H9 (cell line): Measurements from ENCODE around the gene PITRM1. TPM values are rescaled to one million over a fixed set of nuclear protein-coding genes. Genes with fewer than 3 reads are reported as not detected.

Experiments
- DNase-seq: peaks from one replicate; pipeline ENCODE4 v3.0.0-alpha.2; 2017
- H2AFZ ChIP-seq: one replicate; pipeline ENCODE4 v1.6.1; 2013; ENCODE audit warnings: mild to moderate bottlenecking, low read length, control low read depth, moderate library complexity
- H2AK5ac ChIP-seq: 2 replicates; pipeline ENCODE4 v1.6.1; 2013; ENCODE audit warnings: low read length, control low read depth, mixed read lengths; ENCODE audit not compliant: insufficient read length
- H2BK120ac ChIP-seq: one replicate; pipeline ENCODE4 v1.6.1; 2013; ENCODE audit warnings: low read depth, mild to moderate bottlenecking, low read length, control low read depth, inconsistent platforms; ENCODE audit not compliant: poor library complexity, severe bottlenecking
- H2BK12ac ChIP-seq: 2 replicates; pipeline ENCODE4 v1.6.1; 2013; ENCODE audit warnings: low read length, control low read depth, mixed read lengths, low read depth; ENCODE audit not compliant: insufficient read length
- H2BK15ac ChIP-seq: 2 replicates; pipeline ENCODE4 v1.6.1; 2013; ENCODE audit warnings: low read depth, low read length, control low read depth
- H2BK20ac ChIP-seq: one replicate; pipeline ENCODE4 v1.6.1; 2013; ENCODE audit warnings: low read depth, mild to moderate bottlenecking, low read length, control low read depth, inconsistent platforms; ENCODE audit not compliant: poor library complexity, severe bottlenecking
- H2BK5ac ChIP-seq: 2 replicates; pipeline ENCODE4 v1.6.1; 2013; ENCODE audit warnings: low read length, control low read depth, mixed read lengths; ENCODE audit not compliant: insufficient read length
- H3K14ac ChIP-seq: 2 replicates; pipeline ENCODE4 v1.6.1; 2013; ENCODE audit warnings: low read length, control low read depth; ENCODE audit not compliant: insufficient read depth
- H3K18ac ChIP-seq: 2 replicates; pipeline ENCODE4 v1.6.1; 2013; ENCODE audit warnings: low read depth, mild to moderate bottlenecking, mixed read lengths, low read length, control low read depth; ENCODE audit not compliant: insufficient read length
- H3K23ac ChIP-seq: 2 replicates; pipeline ENCODE4 v1.6.1; 2013; ENCODE audit warnings: low read length, control low read depth, mixed read lengths, low read depth; ENCODE audit not compliant: insufficient read length
- H3K23me2 ChIP-seq: 2 replicates; pipeline ENCODE4 v1.6.1; 2013; ENCODE audit warnings: low read depth, mild to moderate bottlenecking, mixed read lengths, low read length, control low read depth; ENCODE audit not compliant: insufficient read length, poor library complexity, severe bottlenecking
- H3K27ac ChIP-seq: 2 replicates; pipeline ENCODE4 v1.5.1; 2013; ENCODE audit warnings: low read length, control low read depth, mixed read lengths, low read depth; ENCODE audit not compliant: insufficient read length
- H3K27me3 ChIP-seq: 2 replicates; pipeline ENCODE4 v1.6.1; 2013; ENCODE audit warnings: low read length, control low read depth, inconsistent platforms; ENCODE audit not compliant: insufficient read depth
- H3K4ac ChIP-seq: 2 replicates; pipeline ENCODE4 v1.6.1; 2013; ENCODE audit warnings: low read depth, mild to moderate bottlenecking, control low read depth, inconsistent platforms, low read length, moderate library complexity
- H3K4me1 ChIP-seq: 2 replicates; pipeline ENCODE4 v1.6.1; 2013; ENCODE audit warnings: low read length, control low read depth, inconsistent platforms; ENCODE audit not compliant: insufficient read depth
- H3K4me2 ChIP-seq: 2 replicates; pipeline ENCODE4 v1.6.1; 2013; ENCODE audit warnings: low read length, control low read depth, mixed read lengths; ENCODE audit not compliant: insufficient read length, insufficient read depth
- H3K56ac ChIP-seq: 2 replicates; pipeline ENCODE4 v1.6.1; 2013; ENCODE audit warnings: low read depth, mild to moderate bottlenecking, mixed read lengths, low read length, control low read depth; ENCODE audit not compliant: insufficient read length
- H3K79me1 ChIP-seq: 2 replicates; pipeline ENCODE4 v1.6.1; 2013; ENCODE audit warnings: low read depth, mild to moderate bottlenecking, moderate library complexity, low read length, control low read depth, inconsistent platforms; ENCODE audit not compliant: insufficient read depth, poor library complexity, severe bottlenecking
- H3K79me2 ChIP-seq: 2 replicates; pipeline ENCODE4 v1.6.1; 2013; ENCODE audit warnings: low read length, control low read depth, inconsistent platforms; ENCODE audit not compliant: insufficient read depth
- H3K9ac ChIP-seq: 2 replicates; pipeline ENCODE4 v1.6.1; 2013; ENCODE audit warnings: low read length, control low read depth, mixed read lengths; ENCODE audit not compliant: insufficient read length; ENCODE audit errors: extremely low read depth
- H3K9me3 ChIP-seq: one replicate; pipeline ENCODE4 v1.6.1; 2013; ENCODE audit warnings: low read depth, low read length, inconsistent platforms; ENCODE audit not compliant: control insufficient read depth
- H3T11ph ChIP-seq: one replicate; pipeline ENCODE4 v1.6.1; 2013; ENCODE audit warnings: mild to moderate bottlenecking, low read length, control low read depth, inconsistent platforms
- H4K20me1 ChIP-seq: one replicate; pipeline ENCODE4 v1.6.1; 2013; ENCODE audit not compliant: control insufficient read depth, insufficient read length, insufficient read depth
- H4K5ac ChIP-seq: 2 replicates; pipeline ENCODE4 v1.6.1; 2013; ENCODE audit warnings: low read depth, mild to moderate bottlenecking, mixed read lengths, low read length, control low read depth; ENCODE audit not compliant: insufficient read length
- H4K8ac ChIP-seq: replicated peaks from 2 replicates; pipeline ENCODE4 v1.6.1; 2013; ENCODE audit warnings: low read length, control low read depth, mixed read lengths, low read depth; ENCODE audit not compliant: insufficient read length
- H4K91ac ChIP-seq: 2 replicates; pipeline ENCODE4 v1.6.1; 2013; ENCODE audit warnings: low read depth, mild to moderate bottlenecking, moderate library complexity, mixed read lengths, low read length, control low read depth; ENCODE audit not compliant: insufficient read length
- H3K27ac Mint-ChIP-seq, 3 experiments: 2 replicates in 2 of 3; 3 replicates in 1 of 3; pipeline ENCODE4 v1.8.0; 2020 to 2021; ENCODE audit warnings: mixed read lengths in 3 of 3, mild to moderate bottlenecking in 1 of 3, moderate library complexity in 1 of 3
- H3K27me3 Mint-ChIP-seq: 2 replicates; pipeline ENCODE4 v1.8.0; 2021; ENCODE audit warnings: low read depth, mild to moderate bottlenecking, moderate library complexity, mixed read lengths
- H3K36me3 Mint-ChIP-seq, 3 experiments: 2 replicates in 2 of 3; 3 replicates in 1 of 3; pipeline ENCODE4 v1.8.0; 2020 to 2021; ENCODE audit warnings: low read depth in 3 of 3, mixed read lengths in 3 of 3; ENCODE audit not compliant: insufficient read depth in 1 of 3
- H3K4me1 Mint-ChIP-seq, 2 experiments: 2 replicates each; pipeline ENCODE4 v1.8.0; 2020; ENCODE audit warnings: mixed read lengths in 2 of 2
- H3K4me3 Mint-ChIP-seq, 2 experiments: 2 replicates in 1 of 2; 3 replicates in 1 of 2; pipeline ENCODE4 v1.8.0; 2020 to 2021; ENCODE audit warnings: mild to moderate bottlenecking in 2 of 2, mixed read lengths in 2 of 2, moderate library complexity in 1 of 2
- H3K9me3 Mint-ChIP-seq, 2 experiments: 2 replicates in 1 of 2; 3 replicates in 1 of 2; pipeline ENCODE4 v1.8.0; 2020; ENCODE audit warnings: mild to moderate bottlenecking in 2 of 2, mixed read lengths in 2 of 2, moderate library complexity in 1 of 2
- WGBS: extraction: QIAGEN DNeasy Blood & Tissue Kit; methylation state at CpG from one replicate; pipeline ENCODE4 v1.1.7; 2013; ENCODE audit warnings: missing lambda C conversion rate, low lambda C conversion rate, mixed read lengths; ENCODE audit not compliant: insufficient read length; ENCODE audit errors: extremely low coverage; 5-methylcytosine and 5-hydroxymethylcytosine counted together
- total RNA-seq: library from RNA; stranded (reverse); gene quantifications from 2 replicates; pipeline ENCODE4 v1.2.1, GENCODE V29; 2021
- TF ChIP-seq, protein P1 (sequence below): fragments of 200-600 bp; sonication (generic); conservative IDR thresholded peaks from 3 replicates; pipeline ENCODE4 v1.8.0; 2021; ENCODE audit warnings: antibody characterized with exemption, mild to moderate bottlenecking

The PITRM1 gene
- total RNA-seq, 1 experiment from 2014 or later = 27.8 TPM

DNA sequence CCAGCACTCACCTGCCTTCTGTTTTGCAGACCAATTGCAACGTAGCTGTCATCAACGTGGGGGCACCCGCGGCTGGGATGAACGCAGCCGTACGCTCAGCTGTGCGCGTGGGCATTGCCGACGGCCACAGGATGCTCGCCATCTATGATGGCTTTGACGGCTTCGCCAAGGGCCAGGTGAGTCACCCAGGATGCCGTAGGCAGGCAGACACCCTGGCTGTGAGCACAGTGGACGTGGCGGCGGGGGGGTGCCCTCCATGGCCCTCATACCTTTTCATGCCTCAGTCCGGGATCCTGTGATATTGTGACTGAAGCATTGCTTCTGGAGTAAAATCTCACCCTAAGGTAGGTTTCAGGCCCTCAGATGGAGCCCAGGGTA is 59.2 kb downstream of the PITRM1 start:
- Mint-ChIP-seq H3K27me3 (no peaks in the 10 kb centered on the region), H3K4me3 (no peak overlapping the region), H3K9me3 (no peaks in the 10 kb centered on the region), H3K4me1 (no peaks in the 10 kb centered on the region), H3K36me3 (peaks cover 69 to 94% (median 94%) of the 10 kb centered on the region in 3 experiments), H3K27ac (no peak overlapping the region; a peak in 1 of 7 replicates)
- Histone ChIP-seq H4K5ac (no peak overlapping the region), H3K23me2 (no peaks in the 10 kb centered on the region), H3T11ph (no peak overlapping the region), H3K4me1 (no peaks in the 10 kb centered on the region), H2BK120ac (no peak overlapping the region), H3K79me1 (no peaks in the 10 kb centered on the region), H2BK15ac (no peak overlapping the region), H2AFZ (no peak overlapping the region), H3K56ac (no peak overlapping the region), H4K8ac (no peak overlapping the region), H3K9me3 (no peaks in the 10 kb centered on the region), H3K27me3 (no peaks in the 10 kb centered on the region), H2BK20ac (no peak overlapping the region), H3K4me2 (no peak overlapping the region), H2AK5ac (no peak overlapping the region), H3K23ac (no peak overlapping the region), H3K27ac (no peak overlapping the region), H2BK12ac (no peak overlapping the region), H3K18ac (no peak overlapping the region), H3K9ac (no peak overlapping the region), H2BK5ac (no peak overlapping the region), H4K91ac (no peak overlapping the region), H3K14ac (no peak overlapping the region), H3K4ac (no peak overlapping the region), H3K79me2 (no peaks in the 10 kb centered on the region), H4K20me1 (no peaks in the 10 kb centered on the region)
- no CpG with 5 or more reads among the region's 19 CpGs for WGBS
- TF ChIP-seq, protein P1, sequence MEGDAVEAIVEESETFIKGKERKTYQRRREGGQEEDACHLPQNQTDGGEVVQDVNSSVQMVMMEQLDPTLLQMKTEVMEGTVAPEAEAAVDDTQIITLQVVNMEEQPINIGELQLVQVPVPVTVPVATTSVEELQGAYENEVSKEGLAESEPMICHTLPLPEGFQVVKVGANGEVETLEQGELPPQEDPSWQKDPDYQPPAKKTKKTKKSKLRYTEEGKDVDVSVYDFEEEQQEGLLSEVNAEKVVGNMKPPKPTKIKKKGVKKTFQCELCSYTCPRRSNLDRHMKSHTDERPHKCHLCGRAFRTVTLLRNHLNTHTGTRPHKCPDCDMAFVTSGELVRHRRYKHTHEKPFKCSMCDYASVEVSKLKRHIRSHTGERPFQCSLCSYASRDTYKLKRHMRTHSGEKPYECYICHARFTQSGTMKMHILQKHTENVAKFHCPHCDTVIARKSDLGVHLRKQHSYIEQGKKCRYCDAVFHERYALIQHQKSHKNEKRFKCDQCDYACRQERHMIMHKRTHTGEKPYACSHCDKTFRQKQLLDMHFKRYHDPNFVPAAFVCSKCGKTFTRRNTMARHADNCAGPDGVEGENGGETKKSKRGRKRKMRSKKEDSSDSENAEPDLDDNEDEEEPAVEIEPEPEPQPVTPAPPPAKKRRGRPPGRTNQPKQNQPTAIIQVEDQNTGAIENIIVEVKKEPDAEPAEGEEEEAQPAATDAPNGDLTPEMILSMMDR = no peak
- no peak for DNase-seq
